HCT116 (cell line): ENCODE measurements around the gene CDH4.

ENCODE experiments used
- EGR1 ChIP-seq: IDR thresholded peaks from 2 replicates; pipeline ENCODE4 v1.6.1; 2012; ENCODE audit warnings: low read depth
- EZH2 ChIP-seq: fragments of 200-600 bp; sonication (generic); IDR thresholded peaks from 2 replicates; pipeline ENCODE4 v1.6.1; 2017; ENCODE audit warnings: antibody characterized with exemption, mixed run types
- JUND ChIP-seq: IDR thresholded peaks from 2 replicates; pipeline ENCODE4 v1.6.1; 2012
- POLR2A ChIP-seq: IDR thresholded peaks from 2 replicates; pipeline ENCODE4 v1.7.0; 2011; ENCODE audit warnings: borderline replicate concordance; ENCODE audit not compliant: insufficient read depth, insufficient read length; ENCODE audit errors: extremely low read depth
- POLR2AphosphoS5 ChIP-seq: IDR thresholded peaks from 2 replicates; pipeline ENCODE4 v1.6.1; 2011; ENCODE audit warnings: mild to moderate bottlenecking, low read depth, low read length, moderate library complexity
- RAD21 ChIP-seq: IDR thresholded peaks from 2 replicates; pipeline ENCODE4 v1.6.1; 2012; ENCODE audit warnings: low read depth, mild to moderate bottlenecking
- SIN3A ChIP-seq: IDR thresholded peaks from 2 replicates; pipeline ENCODE4 v1.6.1; 2012; ENCODE audit warnings: low read depth
- SRF ChIP-seq: IDR thresholded peaks from 2 replicates; pipeline ENCODE4 v1.6.1; 2012; ENCODE audit warnings: low read depth
- TF ChIP-seq, protein P1 (sequence below), 3 experiments: fragments of 200-600 bp in 1 of 3; sonication (generic) in 1 of 3; IDR thresholded peaks in 2 of 3; conservative IDR thresholded peaks in 1 of 3; 2 replicates each; pipeline ENCODE4 v1.5.1; 2012 to 2017; ENCODE audit warnings: low read depth in 2 of 3, low read length in 2 of 3, antibody characterized with exemption in 1 of 3, borderline replicate concordance in 1 of 3, control low read depth in 1 of 3, mild to moderate bottlenecking in 1 of 3, mixed read lengths in 1 of 3, mixed run types in 1 of 3, moderate library complexity in 1 of 3; ENCODE audit not compliant: insufficient read depth in 1 of 3
- TF ChIP-seq, protein P2 (sequence below): IDR thresholded peaks from 2 replicates; pipeline ENCODE4 v1.6.1; 2012

DNA sequence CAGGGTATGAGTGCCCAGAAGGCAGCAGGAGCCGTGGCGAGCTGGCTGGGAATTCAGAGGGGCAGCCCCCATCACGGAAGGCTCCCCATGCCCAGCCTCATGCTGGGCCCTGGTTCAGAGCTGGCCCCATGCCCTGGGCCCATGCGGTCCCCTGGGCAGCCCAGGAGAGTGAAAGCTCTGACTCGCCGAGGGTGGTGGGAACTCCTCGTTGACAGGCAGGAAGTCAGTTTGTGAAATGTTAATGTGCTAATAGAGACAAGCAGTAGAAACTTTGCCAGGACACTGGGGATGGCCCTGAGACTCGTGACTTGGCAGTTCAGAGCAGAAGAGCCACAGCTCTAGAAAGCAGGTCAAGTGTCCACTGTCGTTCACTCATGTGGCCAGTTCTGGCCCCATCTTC is 460.6 kb downstream of the CDH4 start:
- TF ChIP-seq, protein P1, sequence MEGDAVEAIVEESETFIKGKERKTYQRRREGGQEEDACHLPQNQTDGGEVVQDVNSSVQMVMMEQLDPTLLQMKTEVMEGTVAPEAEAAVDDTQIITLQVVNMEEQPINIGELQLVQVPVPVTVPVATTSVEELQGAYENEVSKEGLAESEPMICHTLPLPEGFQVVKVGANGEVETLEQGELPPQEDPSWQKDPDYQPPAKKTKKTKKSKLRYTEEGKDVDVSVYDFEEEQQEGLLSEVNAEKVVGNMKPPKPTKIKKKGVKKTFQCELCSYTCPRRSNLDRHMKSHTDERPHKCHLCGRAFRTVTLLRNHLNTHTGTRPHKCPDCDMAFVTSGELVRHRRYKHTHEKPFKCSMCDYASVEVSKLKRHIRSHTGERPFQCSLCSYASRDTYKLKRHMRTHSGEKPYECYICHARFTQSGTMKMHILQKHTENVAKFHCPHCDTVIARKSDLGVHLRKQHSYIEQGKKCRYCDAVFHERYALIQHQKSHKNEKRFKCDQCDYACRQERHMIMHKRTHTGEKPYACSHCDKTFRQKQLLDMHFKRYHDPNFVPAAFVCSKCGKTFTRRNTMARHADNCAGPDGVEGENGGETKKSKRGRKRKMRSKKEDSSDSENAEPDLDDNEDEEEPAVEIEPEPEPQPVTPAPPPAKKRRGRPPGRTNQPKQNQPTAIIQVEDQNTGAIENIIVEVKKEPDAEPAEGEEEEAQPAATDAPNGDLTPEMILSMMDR (IDR thresholded peaks at IDR 0.05 in 2 of 3, conservative IDR thresholded peaks at IDR 0.05 in 1 of 3; ENCODE audit: borderline replicate concordance in 1 of 3, insufficient read depth in 1 of 3, low read depth in 2 of 3, low read length in 2 of 3), result no peak
- TF ChIP-seq SRF (no peak), POLR2A (no peak), POLR2AphosphoS5 (no peak), SIN3A (no peak), EZH2 (no peak), RAD21 (no peak), EGR1 (no peak), JUND (no peak)
- TF ChIP-seq, protein P2, sequence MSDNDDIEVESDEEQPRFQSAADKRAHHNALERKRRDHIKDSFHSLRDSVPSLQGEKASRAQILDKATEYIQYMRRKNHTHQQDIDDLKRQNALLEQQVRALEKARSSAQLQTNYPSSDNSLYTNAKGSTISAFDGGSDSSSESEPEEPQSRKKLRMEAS, result no peak
